ENCODE data around the gene WWOX. TPM values are rescaled to one million over a fixed set of nuclear protein-coding genes. Genes with fewer than 3 reads are reported as not detected.
A peak's percentile ranks its signal among the peaks of the same experiment; 100 is the strongest.

Gene WWOX
- polyA plus RNA-seq: 2.9 to 5.8 TPM (median 5.1 TPM) in 3 replicates
- 10.4 TPM for polyA plus RNA-seq (2011; ENCODE audit: low read depth)
- 2.3 and 4.2 TPM in 2 replicates for polyA plus RNA-seq (2011; cell fraction: cytosol; rRNA removed)
- polyA plus RNA-seq (2011; cell fraction: nucleus; rRNA removed): 3.7 and 4.8 TPM in 2 replicates
- polyA plus RNA-seq (2012; ENCODE audit: low replicate concordance): 3.7 and 7.2 TPM in 2 replicates
- polyA minus RNA-seq: 0.79 to 8.6 TPM (median 4.0 TPM) in 3 replicates
- 5.2 TPM for polyA minus RNA-seq (2011; cell fraction: cytosol; rRNA and poly(A)+ RNA removed)
- polyA minus RNA-seq (2011; cell fraction: nucleus; rRNA and poly(A)+ RNA removed): 3.7 and 13.0 TPM in 2 replicates

DNA sequence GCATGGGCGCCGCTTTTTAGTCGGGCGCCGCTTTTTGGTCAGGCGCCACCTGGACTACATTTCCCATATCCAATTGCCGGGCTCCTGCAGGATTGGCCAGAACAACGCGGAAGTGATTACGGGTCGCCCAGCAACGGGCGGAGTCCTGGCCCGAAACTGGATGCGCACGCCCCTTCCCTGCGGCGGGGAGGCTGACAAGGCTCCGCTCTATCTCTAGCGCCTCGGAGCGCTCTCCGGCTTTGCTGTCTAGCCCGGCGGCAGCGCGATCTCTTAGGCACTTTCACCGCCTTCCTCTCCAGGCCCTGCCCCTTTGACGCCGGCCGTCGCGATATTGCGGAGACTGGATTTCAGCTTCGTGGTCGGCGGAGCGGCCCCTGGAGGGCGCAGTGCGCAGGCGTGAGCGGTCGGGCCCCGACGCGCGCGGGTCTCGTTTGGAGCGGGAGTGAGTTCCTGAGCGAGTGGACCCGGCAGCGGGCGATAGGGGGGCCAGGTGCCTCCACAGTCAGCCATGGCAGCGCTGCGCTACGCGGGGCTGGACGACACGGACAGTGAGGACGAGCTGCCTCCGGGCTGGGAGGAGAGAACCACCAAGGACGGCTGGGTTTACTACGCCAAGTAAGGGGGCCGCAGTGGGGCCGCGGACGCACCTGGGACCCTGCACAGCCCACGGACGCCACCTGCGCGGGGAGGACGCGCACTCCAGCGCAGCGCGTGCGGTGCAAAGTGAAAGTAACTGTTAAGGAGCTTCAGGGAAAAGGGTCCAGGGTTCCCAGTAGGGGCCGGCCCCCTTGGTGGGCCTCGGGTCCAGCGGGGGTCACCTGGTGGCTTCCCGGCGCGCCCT, at the start of gene WWOX:
Gene WWOX (plus strand): TSS at position 384 of the 841 bp plus-strand sequence.
- peak in 1 of 3 experiments; percentile 0 for TF ChIP-seq CTCF (optimal IDR thresholded peaks at IDR 0.05 in 1 of 3, IDR thresholded peaks at IDR 0.05 in 1 of 3, conservative IDR thresholded peaks at IDR 0.05 in 1 of 3; ENCODE audit: extremely low read depth in 1 of 3, insufficient read depth in 2 of 3, low read length in 3 of 3)
- TF ChIP-seq EZH2 (IDR thresholded peaks at IDR 0.05; ENCODE audit: low read length): no peak
- peaks cover 23% of the 10 kb centered on the region for H3K4me1 ChIP-seq (ENCODE audit: control insufficient read depth, extremely low read depth, insufficient read depth, low read length)
- H3K27me3 ChIP-seq (ENCODE audit: control insufficient read depth, extremely low read depth, insufficient read depth, low read length): no peaks in the 10 kb centered on the region
- peak within 1 kb of the TSS; percentile 86 for H3K27ac ChIP-seq (ENCODE audit: control insufficient read depth, insufficient read depth, low read length)
- no peaks in the 10 kb centered on the region for H3K36me3 ChIP-seq (ENCODE audit: control insufficient read depth in 2 of 2, extremely low read depth in 1 of 2, insufficient read depth in 2 of 2, low read length in 2 of 2)
- dilution Hi-C loops (cut with MboI; ENCODE audit: extremely low pct_ligation_motif_present, low sequenced_read_pairs): no loop called here
- DNase-seq (ENCODE audit: low read depth, low spot score) (peak; percentile 80), FAIRE-seq (peak; percentile 61)
- H4K20me1 ChIP-seq (ENCODE audit: control insufficient read depth, extremely low read depth, insufficient read depth, low read length): no peaks in the 10 kb centered on the region
- peak within 1 kb of the TSS; percentile 100 for H2AFZ ChIP-seq (ENCODE audit: control insufficient read depth, low read length)
- H3K9me1 ChIP-seq (ENCODE audit: control insufficient read depth, extremely low read depth, insufficient read depth, low read length): no peaks in the 10 kb centered on the region
- H3K4me2 ChIP-seq (ENCODE audit: control insufficient read depth, extremely low read depth, insufficient read depth, low read depth, low read length): peak within 1 kb of the TSS; percentile 91
- H3K9me3 ChIP-seq (ENCODE audit: control insufficient read depth, low read depth, low read length): no peaks in the 10 kb centered on the region
- peak within 1 kb of the TSS; percentile 89 for H3K9ac ChIP-seq (ENCODE audit: control insufficient read depth, extremely low read depth, insufficient read depth, low read length)
- H3K4me3 ChIP-seq (ENCODE audit: control insufficient read depth in 2 of 3, extremely low read depth in 1 of 3, insufficient read depth in 2 of 3, low read depth in 1 of 3, low read length in 3 of 3): peak within 1 kb of the TSS; percentile 84 to 92 (median 88)
- H3K79me2 ChIP-seq (ENCODE audit: control insufficient read depth, insufficient read depth, low read length): peaks cover 6% of the 10 kb centered on the region

GRCh38 chr16:78050734-78051400, 48.6 kb upstream of the WWOX start:
- H3K9me1 ChIP-seq (ENCODE audit: control insufficient read depth, extremely low read depth, insufficient read depth, low read length): no peaks in the 10 kb centered on the region
- H3K27ac ChIP-seq (ENCODE audit: control insufficient read depth, insufficient read depth, low read length): no peak overlapping the region
- H3K27me3 ChIP-seq (ENCODE audit: control insufficient read depth, extremely low read depth, insufficient read depth, low read length): no peaks in the 10 kb centered on the region
- H3K4me2 ChIP-seq (ENCODE audit: control insufficient read depth, extremely low read depth, insufficient read depth, low read depth, low read length): no peak overlapping the region
- no peaks in the 10 kb centered on the region for H4K20me1 ChIP-seq (ENCODE audit: control insufficient read depth, extremely low read depth, insufficient read depth, low read length)
- TF ChIP-seq CTCF (optimal IDR thresholded peaks at IDR 0.05 in 1 of 3, IDR thresholded peaks at IDR 0.05 in 1 of 3, conservative IDR thresholded peaks at IDR 0.05 in 1 of 3; ENCODE audit: extremely low read depth in 1 of 3, insufficient read depth in 2 of 3, low read length in 3 of 3) (no peak), EZH2 (IDR thresholded peaks at IDR 0.05; ENCODE audit: low read length) (no peak)
- dilution Hi-C loops (cut with MboI; ENCODE audit: extremely low pct_ligation_motif_present, low sequenced_read_pairs): no loop called here
- no peaks in the 10 kb centered on the region for H3K79me2 ChIP-seq (ENCODE audit: control insufficient read depth, insufficient read depth, low read length)
- no peak for DNase-seq (ENCODE audit: low read depth, low spot score)
- no peaks in the 10 kb centered on the region for H3K4me1 ChIP-seq (ENCODE audit: control insufficient read depth, extremely low read depth, insufficient read depth, low read length)
- no peak overlapping the region for H3K9ac ChIP-seq (ENCODE audit: control insufficient read depth, extremely low read depth, insufficient read depth, low read length)
- H3K9me3 ChIP-seq (ENCODE audit: control insufficient read depth, low read depth, low read length): no peaks in the 10 kb centered on the region
- no peak overlapping the region for H3K4me3 ChIP-seq (ENCODE audit: control insufficient read depth in 2 of 3, extremely low read depth in 1 of 3, insufficient read depth in 2 of 3, low read depth in 1 of 3, low read length in 3 of 3)
- no peak overlapping the region for H2AFZ ChIP-seq (ENCODE audit: control insufficient read depth, low read length)
- no peaks in the 10 kb centered on the region for H3K36me3 ChIP-seq (ENCODE audit: control insufficient read depth in 2 of 2, extremely low read depth in 1 of 2, insufficient read depth in 2 of 2, low read length in 2 of 2)
- FAIRE-seq: no peak

All from keratinocyte (primary cell).